HepG2 (cell line): ENCODE data around the gene CASKIN2.

ENCODE experiments used
- EZH2 ChIP-seq: conservative IDR thresholded peaks from 2 replicates; pipeline ENCODE4 v1.6.1; 2012; ENCODE audit warnings: mild to moderate bottlenecking, low read depth, low read length, moderate library complexity
- NFYC ChIP-seq: IDR thresholded peaks from 2 replicates; pipeline ENCODE4 v1.6.1; 2016; ENCODE audit warnings: missing genetic modification reagents, missing compliant biosample characterization
- TBX3 ChIP-seq: fragments of 450-650 bp; IDR thresholded peaks from 2 replicates; pipeline ENCODE4 v1.6.1; 2017; ENCODE audit warnings: antibody characterized with exemption, mild to moderate bottlenecking, inconsistent platforms, borderline replicate concordance
- TF ChIP-seq, protein P1 (sequence below): sonication (generic); formaldehyde crosslinking; IDR thresholded peaks from 2 replicates; pipeline ENCODE4 v1.5.1; 2020; ENCODE audit warnings: missing genetic modification reagents, mild to moderate bottlenecking, borderline replicate concordance

DNA sequence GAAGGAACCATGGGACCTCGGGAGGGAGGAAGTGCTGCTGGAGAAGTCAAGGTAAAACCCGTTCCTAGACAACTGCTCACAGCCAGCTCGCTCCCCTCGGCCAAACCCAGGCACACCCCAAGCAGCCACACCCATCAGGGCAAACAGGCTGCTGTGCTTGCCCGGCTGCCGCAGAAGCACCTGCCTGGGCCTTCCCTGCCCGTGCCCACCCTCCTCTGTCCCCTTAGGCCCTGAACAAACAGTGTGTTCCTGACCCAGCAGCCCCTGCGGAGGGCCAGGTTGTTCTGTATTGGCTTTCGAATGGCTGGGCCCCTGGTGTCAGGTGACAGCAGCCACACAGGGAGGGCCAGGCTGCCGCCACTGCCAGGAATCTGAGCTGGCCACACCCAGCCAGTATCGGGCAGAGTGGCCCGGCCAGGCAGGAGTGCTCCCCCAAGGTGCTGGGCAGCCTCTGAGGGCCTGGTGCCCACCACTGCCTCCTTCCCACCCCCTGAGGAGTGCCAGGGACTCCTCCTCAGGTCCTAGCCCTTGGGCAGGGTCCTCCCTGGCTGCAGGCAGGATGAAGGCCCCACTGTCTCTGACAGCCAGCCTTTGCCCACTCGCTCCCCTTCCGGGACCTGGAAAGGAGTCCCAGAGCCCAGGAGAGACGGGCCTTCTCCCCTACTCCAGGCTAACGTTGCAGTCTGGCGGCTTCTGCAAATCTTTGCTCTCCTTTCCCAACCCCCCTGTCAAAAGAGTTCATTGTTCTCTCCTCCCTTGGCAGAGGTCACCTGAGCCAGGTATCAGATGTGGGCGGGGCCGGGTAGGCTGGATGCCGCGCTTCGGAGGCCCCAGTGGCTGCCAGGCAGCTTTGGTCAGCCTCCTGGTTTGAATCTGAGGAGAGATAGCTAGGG is 34.2 kb upstream of the CASKIN2 start:
- TF ChIP-seq TBX3 (no peak), EZH2 (no peak), NFYC (CRISPR knock-in tag) (peak; percentile 59; the same call in 1 of the 2 replicates)
- TF ChIP-seq, protein P1, sequence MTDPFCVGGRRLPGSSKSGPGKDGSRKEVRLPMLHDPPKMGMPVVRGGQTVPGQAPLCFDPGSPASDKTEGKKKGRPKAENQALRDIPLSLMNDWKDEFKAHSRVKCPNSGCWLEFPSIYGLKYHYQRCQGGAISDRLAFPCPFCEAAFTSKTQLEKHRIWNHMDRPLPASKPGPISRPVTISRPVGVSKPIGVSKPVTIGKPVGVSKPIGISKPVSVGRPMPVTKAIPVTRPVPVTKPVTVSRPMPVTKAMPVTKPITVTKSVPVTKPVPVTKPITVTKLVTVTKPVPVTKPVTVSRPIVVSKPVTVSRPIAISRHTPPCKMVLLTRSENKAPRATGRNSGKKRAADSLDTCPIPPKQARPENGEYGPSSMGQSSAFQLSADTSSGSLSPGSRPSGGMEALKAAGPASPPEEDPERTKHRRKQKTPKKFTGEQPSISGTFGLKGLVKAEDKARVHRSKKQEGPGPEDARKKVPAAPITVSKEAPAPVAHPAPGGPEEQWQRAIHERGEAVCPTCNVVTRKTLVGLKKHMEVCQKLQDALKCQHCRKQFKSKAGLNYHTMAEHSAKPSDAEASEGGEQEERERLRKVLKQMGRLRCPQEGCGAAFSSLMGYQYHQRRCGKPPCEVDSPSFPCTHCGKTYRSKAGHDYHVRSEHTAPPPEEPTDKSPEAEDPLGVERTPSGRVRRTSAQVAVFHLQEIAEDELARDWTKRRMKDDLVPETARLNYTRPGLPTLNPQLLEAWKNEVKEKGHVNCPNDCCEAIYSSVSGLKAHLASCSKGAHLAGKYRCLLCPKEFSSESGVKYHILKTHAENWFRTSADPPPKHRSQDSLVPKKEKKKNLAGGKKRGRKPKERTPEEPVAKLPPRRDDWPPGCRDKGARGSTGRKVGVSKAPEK (CRISPR knock-in tag) = no peak
